Middle frontal gyrus (tissue), 1 donor: ENCODE results near the gene TMIGD1.

ENCODE experiments used
- DNase-seq: peaks from one replicate; pipeline ENCODE4 v3.0.0-alpha.2; 2015; ENCODE audit warnings: low spot score; ENCODE audit errors: extremely low spot score

TMIGD1 gene

DNA sequence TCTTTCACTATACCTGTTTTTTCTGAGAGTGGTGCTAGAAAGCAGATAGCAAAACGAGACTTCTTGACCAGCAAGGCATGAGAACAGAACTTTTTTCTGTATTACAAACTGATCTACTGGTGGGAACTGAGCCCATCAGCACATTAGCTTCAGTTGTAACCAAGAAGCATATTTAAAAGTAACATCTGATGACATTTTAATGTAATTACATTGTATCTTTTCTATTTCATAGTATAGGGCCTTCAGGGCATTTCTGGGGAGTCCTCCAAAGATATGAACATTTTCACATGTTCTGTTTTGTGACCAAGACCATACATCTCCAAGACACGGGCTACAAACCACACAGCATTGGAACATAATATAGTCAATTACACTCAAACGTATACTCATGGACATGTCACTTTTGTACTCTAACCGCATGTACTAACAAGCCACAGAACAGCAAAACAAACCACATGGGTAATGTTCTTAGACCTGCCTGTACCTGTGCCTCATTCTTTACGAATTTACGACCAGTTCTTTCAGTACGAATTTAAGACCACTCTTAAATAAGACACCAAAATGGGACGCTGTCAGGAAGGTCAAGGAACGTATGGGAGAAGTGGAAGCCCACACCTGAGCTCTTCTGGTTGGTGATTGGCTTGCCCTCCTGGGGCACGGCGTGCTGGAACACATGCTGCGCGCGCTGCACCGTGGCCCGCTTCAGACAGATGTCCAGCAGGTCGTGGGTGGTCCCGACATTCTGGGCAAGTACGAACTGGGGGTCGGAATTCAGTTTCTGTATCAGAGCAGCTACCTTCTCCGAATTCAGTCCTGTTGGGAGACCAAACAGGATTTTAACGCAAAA is 42.9 kb downstream of the TMIGD1 start:
- no peak for DNase-seq

DNA sequence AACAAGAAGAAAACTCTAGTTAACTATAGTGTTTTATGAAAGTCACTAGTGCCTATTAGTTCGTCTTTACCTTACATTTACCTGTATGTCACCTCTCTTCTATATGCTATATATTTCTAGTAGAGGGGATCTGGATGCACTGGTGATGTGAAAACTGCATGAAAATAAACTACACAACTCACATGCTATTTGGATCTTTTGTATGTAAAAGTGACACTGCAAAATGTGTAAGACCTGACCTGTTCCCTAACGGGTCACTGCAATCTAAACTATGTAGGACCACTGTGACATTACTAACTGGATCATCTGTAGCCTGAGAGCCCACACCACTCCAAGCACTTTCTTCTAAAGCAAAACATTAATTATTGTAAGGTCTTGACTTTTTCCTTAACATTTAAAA is 43.8 kb downstream of the TMIGD1 start:
- DNase-seq, result no peak

DNA sequence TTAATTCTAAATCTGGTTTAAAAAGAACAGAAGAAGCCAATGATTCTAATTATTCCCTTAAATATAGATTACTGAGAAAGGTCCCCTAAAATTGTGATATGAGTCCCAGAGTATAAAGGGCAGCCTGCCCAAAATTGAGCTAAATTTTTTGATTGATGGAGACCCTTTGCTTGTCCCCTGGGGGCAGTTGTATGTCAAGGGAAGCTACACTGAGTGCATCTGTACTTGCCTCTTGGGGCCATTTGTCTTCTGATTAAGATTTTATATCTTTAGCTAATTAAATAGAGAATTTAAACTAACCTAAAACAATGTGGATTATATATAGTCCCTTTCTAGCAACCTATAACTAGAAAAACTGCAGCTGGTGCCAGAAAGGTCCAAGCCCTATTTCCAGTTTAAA is 54.7 kb downstream of the TMIGD1 start:
- DNase-seq, result no peak

DNA sequence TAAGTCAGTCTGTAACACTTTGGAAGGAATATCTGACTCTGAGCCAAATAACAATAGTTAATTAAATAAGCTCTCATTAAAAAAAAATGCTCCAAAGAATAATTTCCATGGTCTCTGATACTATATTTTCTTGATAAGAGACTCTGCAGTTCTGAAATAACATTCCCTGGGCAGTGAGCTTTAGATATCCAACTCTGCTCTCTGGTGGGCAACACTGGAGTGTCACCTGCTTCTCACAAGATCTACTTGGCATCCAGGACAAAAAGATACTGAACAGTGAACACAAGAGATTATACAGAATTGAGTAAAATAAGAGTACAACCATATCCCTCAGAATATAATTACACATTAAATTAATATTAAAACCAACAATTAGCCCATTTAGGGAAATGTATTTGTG is 55.8 kb downstream of the TMIGD1 start:
- no peak for DNase-seq

DNA sequence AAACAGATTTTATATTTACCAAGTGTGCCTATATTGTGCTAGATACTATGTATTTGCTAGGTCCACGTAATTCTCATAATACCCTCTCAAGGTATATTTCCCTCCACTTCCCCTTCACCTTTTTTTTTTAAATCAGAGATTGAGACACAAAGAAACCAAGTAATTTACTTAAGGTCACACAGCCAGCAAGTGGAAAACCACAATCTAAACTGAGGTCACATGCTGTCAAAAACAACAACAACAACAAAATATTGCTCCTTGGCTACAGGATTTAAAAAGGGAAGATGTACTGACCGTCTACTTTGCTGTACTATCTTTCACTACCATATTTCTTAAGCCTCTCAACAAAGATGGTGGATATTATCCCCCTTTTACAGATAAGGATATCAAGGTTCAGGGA is 57.9 kb downstream of the TMIGD1 start:
- DNase-seq, result no peak

DNA sequence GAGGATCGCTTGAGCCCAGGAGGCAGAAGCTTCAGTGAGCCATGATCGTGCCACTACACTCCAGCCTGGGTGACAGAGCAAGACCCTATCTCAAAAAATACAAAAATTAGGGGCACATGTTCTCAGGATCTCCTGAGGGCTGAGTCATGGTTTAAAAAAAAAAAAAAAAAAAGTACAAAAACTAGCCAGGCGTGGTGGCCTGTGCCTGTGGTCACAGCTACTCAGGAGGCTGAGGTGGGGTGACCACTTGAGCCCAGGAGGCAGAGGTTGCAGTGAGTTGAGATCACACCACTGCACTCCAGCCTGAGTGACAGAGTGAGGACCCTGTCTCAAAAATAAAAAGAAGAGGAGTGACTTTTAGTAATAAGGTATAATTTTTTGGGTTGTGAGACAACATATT is 59.0 kb downstream of the TMIGD1 start:
- DNase-seq, result no peak

DNA sequence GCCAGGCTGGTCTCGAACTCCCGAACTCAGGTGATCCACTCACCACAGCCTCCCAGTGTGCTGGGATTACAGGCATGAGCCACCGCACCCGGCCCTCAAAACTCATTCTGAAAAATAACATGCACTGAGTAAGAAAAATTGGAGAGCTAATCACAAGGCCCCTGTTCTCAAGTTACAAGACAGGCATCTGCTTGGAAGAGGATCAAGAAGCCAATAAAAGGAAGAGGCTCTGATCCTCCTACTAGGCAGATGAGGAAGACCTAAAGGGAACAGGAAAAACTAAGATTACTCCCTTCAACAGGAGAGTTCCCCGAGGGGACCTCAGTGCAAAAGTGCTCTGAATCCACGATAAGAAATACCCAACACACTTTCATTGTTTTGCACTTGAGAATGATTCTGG is 60.5 kb downstream of the TMIGD1 start:
- no peak for DNase-seq

DNA sequence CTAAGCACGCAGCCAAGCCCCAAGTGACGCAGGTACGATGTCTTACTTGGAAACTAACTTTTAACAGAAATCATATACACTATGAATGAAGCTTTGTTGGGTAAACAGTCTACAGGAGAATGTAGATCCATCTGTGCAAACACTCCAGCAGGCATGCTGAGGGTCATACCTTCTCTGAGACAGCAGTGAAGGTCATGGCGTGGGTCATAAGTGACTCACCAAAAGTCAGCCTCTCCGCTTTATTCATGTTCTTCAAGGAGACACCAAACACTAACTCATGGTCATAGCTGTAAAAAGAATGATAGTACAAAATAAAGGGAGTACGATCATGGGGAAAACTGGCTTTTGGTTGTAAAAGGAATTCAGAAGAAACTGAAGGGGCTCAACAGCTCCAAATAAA is 62.8 kb downstream of the TMIGD1 start:
- DNase-seq, result no peak

DNA sequence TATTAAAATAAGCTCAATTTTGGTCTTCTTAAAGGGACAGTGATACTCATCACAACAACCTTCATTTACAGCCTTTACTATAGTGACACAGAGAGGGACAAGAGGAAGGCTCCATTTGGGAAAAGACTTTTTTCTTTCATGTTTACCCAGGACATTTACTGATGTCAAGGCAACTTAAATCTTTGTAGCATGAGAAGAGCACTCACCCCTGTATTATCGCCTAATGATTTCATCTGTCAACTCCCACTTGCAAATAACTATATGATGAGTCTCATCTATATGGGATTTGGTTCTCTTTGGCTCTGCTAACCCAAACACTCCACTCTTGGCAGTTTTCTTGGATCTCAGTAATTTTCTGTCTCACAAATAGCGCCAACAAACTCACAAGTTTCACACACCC is 66.2 kb downstream of the TMIGD1 start:
- no peak for DNase-seq
